Kidney (tissue), 14 donors: ENCODE results near the gene RAMACL. TPM values are rescaled to one million over a fixed set of nuclear protein-coding genes. Genes with fewer than 3 reads are reported as not detected.
A peak's percentile ranks its signal among the peaks of the same experiment; 100 is the strongest.

Source experiments
- DNase-seq, 5 donors: peaks; one replicate each; pipeline ENCODE4 v3.0.0-alpha.2; 2013 to 2020
- FAIRE-seq: peaks from 2 replicates; lab custom pipeline; 2012; peaks lifted over from hg19 to GRCh38; lab: Jason Lieb, UNC
- H3K27ac ChIP-seq, 2 donors: one replicate each; pipeline ENCODE4 v1.7.0; 2013; ENCODE audit warnings: low read depth in 2 of 2, low read length in 2 of 2, inconsistent platforms in 1 of 2
- H3K27me3 ChIP-seq: one replicate; pipeline ENCODE4 v1.7.1; 2013; ENCODE audit warnings: low read length, inconsistent platforms; ENCODE audit not compliant: control insufficient read depth, insufficient read depth
- H3K36me3 ChIP-seq, 3 donors: one replicate each; pipeline versions ENCODE4 v1.7.0 to v1.7.1; 2013; ENCODE audit warnings: low read length in 3 of 3, control low read depth in 1 of 3, inconsistent platforms in 1 of 3; ENCODE audit not compliant: insufficient read depth in 3 of 3, control insufficient read depth in 2 of 3
- H3K4me1 ChIP-seq, 3 donors: one replicate each; pipeline versions ENCODE4 v1.7.0 to v1.7.1; 2013; ENCODE audit warnings: low read length in 3 of 3, inconsistent platforms in 1 of 3, low read depth in 1 of 3; ENCODE audit not compliant: control insufficient read depth in 2 of 3, insufficient read depth in 2 of 3
- H3K4me3 ChIP-seq, 3 donors: one replicate each; pipeline versions ENCODE4 v1.7.0 to v1.8.1; 2013; ENCODE audit warnings: low read length in 3 of 3, control low read depth in 1 of 3, inconsistent platforms in 1 of 3
- H3K9ac ChIP-seq, 3 donors: one replicate each; pipeline versions ENCODE4 v1.7.0 to v1.7.1; 2013; ENCODE audit warnings: low read length in 3 of 3, control low read depth in 1 of 3, inconsistent platforms in 1 of 3
- H3K9me3 ChIP-seq, 3 donors: one replicate each; pipeline versions ENCODE4 v1.7.0 to v1.7.1; 2013; ENCODE audit warnings: low read length in 3 of 3, control low read depth in 1 of 3, inconsistent platforms in 1 of 3; ENCODE audit not compliant: control insufficient read depth in 2 of 3, insufficient read depth in 1 of 3
- intact Hi-C: fragments of 100-400 bp; cut with DNase I; formaldehyde crosslinking; loops from one replicate; pipeline ENCODE4 v1.11.1; 2022
- polyA plus RNA-seq: library from polyadenylated mRNA; stranded (reverse); fragments of 350-450 nt; fragmentation: Illumina TruSeq; extraction: RNeasy Lipid Tissue Mini Kit (QIAGEN cat#74804); gene quantifications from one replicate; pipeline ENCODE4 v1.2.3, GENCODE V29; 2014; ENCODE audit warnings: low read depth, low replicate concordance; ENCODE audit not compliant: insufficient read depth
- total RNA-seq: library from RNA; stranded (reverse); fragmentation: NEBNext Ultra II Directional; extraction: Animal tissue kit (Norgen Biotek cat#: 25700); gene quantifications from one replicate; pipeline ENCODE4 v1.2.1, GENCODE V29; 2021
- TF ChIP-seq, protein P1 (sequence below): IDR thresholded peaks from 3 replicates; pipeline ENCODE4 v1.5.1; 2012; ENCODE audit warnings: mild to moderate bottlenecking, moderate library complexity, borderline replicate concordance; ENCODE audit not compliant: insufficient read depth; ENCODE audit errors: extremely low read depth
- donor health status: control.
- donor health status: control.
- donor health status: control.
- donor health status: control.
- donor health status: control.
- donor health status: DM: yes; HTN: yes; CAD: no.
- donor health status: Normal renal cell carcinoma (clear cell type).

RAMACL gene
- total and polyA plus RNA-seq, 2 donors from 2014 or later = 1.9 TPM; not detected in 1

DNA sequence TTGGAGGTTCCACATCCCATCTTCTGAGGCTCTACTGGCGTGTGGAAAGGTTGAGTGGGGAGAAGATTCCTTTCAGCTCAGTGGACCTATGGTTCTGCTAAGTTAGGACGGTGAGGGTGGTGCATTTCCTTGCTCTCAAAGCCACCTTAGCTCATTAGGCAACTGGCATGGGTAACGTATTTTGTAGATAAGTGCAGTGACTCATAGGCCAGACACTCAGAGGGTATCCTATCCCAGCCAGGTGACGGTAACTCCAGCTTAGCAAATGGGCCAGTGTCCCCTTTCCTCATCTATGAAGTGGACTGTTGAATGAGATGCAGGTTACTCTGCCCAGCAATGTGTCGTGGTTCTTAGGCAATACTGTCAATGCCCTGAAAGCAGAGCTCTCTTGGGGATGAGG, 36.8 kb upstream of the RAMACL start:
- peaks cover 0 to 6% (median 0%) of the 10 kb centered on the region in 3 donors for H3K36me3 ChIP-seq
- TF ChIP-seq, protein P1, sequence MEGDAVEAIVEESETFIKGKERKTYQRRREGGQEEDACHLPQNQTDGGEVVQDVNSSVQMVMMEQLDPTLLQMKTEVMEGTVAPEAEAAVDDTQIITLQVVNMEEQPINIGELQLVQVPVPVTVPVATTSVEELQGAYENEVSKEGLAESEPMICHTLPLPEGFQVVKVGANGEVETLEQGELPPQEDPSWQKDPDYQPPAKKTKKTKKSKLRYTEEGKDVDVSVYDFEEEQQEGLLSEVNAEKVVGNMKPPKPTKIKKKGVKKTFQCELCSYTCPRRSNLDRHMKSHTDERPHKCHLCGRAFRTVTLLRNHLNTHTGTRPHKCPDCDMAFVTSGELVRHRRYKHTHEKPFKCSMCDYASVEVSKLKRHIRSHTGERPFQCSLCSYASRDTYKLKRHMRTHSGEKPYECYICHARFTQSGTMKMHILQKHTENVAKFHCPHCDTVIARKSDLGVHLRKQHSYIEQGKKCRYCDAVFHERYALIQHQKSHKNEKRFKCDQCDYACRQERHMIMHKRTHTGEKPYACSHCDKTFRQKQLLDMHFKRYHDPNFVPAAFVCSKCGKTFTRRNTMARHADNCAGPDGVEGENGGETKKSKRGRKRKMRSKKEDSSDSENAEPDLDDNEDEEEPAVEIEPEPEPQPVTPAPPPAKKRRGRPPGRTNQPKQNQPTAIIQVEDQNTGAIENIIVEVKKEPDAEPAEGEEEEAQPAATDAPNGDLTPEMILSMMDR = no peak
- DNase-seq (no peak), FAIRE-seq (no peak)
- no peak overlapping the region for H3K27ac ChIP-seq
- H3K27me3 ChIP-seq = no peaks in the 10 kb centered on the region
- no peak overlapping the region for H3K4me3 ChIP-seq
- peaks cover 9 to 21% (median 20%) of the 10 kb centered on the region in 3 donors for H3K4me1 ChIP-seq
- no peaks in the 10 kb centered on the region for H3K9me3 ChIP-seq
- intact Hi-C loops = no loop called here
- no peak overlapping the region for H3K9ac ChIP-seq

DNA sequence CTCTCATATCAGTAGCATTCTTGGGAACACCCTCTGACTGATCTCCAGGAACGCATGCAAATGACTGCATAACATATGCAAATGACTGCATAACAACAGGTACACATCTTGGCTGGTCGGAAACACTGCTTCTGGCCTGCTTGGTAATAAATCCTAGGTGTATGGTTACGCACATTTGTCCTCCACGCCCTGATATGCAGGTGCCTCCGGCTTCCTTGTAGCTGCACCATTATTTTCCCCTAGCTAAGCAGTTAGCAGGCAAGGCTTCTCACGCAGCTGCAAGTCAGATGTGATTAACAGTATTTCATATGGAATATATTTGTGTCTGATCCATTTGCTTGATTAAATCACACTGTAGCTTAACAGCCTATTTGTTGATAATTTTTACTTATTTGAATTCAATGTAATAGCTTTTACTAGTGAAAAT, 34.6 kb upstream of the RAMACL start:
- Histone ChIP-seq H3K9ac (no peak overlapping the region), H3K27me3 (no peaks in the 10 kb centered on the region), H3K27ac (no peak overlapping the region), H3K4me1 (peaks cover 11 to 28% (median 28%) of the 10 kb centered on the region in 3 donors), H3K9me3 (no peaks in the 10 kb centered on the region), H3K36me3 (peaks cover 0 to 7% (median 0%) of the 10 kb centered on the region in 3 donors), H3K4me3 (no peak overlapping the region)
- DNase-seq (no peak), FAIRE-seq (no peak)
- TF ChIP-seq, protein P1 = no peak
- intact Hi-C loops = no loop called here

DNA sequence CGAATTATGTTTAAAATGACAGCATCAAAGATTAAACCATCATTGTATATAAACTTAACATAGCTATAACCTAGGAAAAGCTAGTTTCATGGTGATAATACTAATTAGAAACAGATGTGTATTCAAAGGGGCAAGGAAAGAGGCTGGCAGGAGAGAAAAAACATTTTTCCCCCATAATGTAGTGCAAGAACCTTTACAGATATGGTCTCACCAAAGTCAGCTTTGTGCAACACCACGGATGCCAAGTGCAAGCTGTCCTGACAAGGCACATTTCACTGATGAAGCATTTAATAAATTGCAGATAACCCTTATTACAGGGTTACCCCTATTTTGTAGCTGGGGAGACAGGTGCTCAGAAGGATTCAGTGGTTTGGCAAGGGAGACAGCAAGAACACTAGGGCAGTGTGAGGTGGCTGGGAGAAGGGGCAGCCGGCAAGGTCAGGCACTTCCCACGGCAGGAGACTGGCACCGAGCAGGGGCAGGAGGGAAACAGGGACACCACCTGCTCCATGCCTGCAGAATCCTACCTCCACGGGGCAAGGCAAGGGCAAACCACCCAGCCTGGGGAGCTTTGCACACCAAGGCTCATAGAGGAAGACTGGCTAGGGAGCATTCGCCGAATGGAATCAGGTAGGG, 34.1 kb upstream of the RAMACL start:
- peak in 1 of 5 donors; percentile 37 for DNase-seq
- no peak overlapping the region for H3K9ac ChIP-seq
- H3K27ac ChIP-seq = no peak overlapping the region
- peaks cover 0 to 7% (median 0%) of the 10 kb centered on the region in 3 donors for H3K36me3 ChIP-seq
- no peaks in the 10 kb centered on the region for H3K27me3 ChIP-seq
- H3K9me3 ChIP-seq = no peaks in the 10 kb centered on the region
- H3K4me1 ChIP-seq = peaks cover 10 to 25% (median 22%) of the 10 kb centered on the region in 3 donors
- H3K4me3 ChIP-seq = no peak overlapping the region
- FAIRE-seq = no peak
- TF ChIP-seq, protein P1 = no peak
- intact Hi-C loops = no loop called here
